ENCODE results near the gene IGF1R. TPM values are rescaled to one million over a fixed set of nuclear protein-coding genes. Genes with fewer than 3 reads are reported as not detected.

The IGF1R gene
- total and polyA plus RNA-seq, 2 donors (not counting 3 experiments of a cell fraction or from before 2014, with no cell fraction given), result 16.1 to 59.1 TPM

DNA sequence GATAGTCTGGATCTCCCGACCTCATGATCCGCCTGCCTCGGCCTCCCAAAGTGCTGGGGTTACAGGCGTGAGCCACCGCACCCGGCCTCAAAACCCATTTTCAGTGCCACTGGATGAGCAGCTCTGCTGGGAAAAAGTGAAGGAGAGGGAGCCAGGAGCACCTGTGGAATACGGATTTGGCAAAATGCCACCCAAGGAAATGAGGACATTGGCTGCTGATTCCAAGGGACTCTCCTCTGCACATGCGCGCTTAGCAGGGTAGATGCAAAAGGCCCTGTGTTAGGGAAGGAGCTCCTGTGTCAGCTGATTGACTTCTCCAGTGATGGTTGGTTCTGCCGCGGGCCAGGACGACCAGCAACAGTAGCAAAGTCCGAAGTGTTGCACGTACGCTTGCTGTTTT lies 43.4 kb upstream of the IGF1R start:
- CTCF ChIA-PET, result no interaction called here
- H4K20me1 ChIP-seq (replicated peaks; ENCODE audit: control insufficient read depth, extremely low read depth, insufficient read depth, low read length), result no peaks in the 10 kb centered on the region
- no TSS peak for BruUV-seq (replicated peaks)
- H3K9me1 ChIP-seq (replicated peaks; ENCODE audit: control insufficient read depth, extremely low read depth, insufficient read depth, low read length), result no peaks in the 10 kb centered on the region
- H2AFZ ChIP-seq (ENCODE audit: low read depth, low read length), result no peak overlapping the region
- H3K27ac ChIP-seq (ENCODE audit: insufficient read depth, low read depth, low read length), result no peak overlapping the region
- FAIRE-seq, result no peak
- no peaks in the 10 kb centered on the region for H3K36me3 ChIP-seq (ENCODE audit: control insufficient read depth in 2 of 2, extremely low read depth in 1 of 2, insufficient read depth in 2 of 2, low read length in 2 of 2)
- no peak overlapping the region for H3K9ac ChIP-seq (replicated peaks; ENCODE audit: extremely low read depth, insufficient read depth, low read length)
- no peak for DNase-seq (ENCODE audit: low read depth, low spot score)
- H3K4me3 ChIP-seq (replicated peaks in 1 of 3; ENCODE audit: insufficient read depth in 1 of 3, low read depth in 1 of 3, low read length in 3 of 3), result no peak overlapping the region
- no peak for TF ChIP-seq POLR2A (IDR thresholded peaks at IDR 0.05; ENCODE audit: low read depth, low read length)
- TF ChIP-seq JUN (IDR thresholded peaks at IDR 0.05; ENCODE audit: borderline replicate concordance, insufficient read depth, insufficient read length, low read depth), result no peak
- no peak for TF ChIP-seq FOS (IDR thresholded peaks at IDR 0.05; ENCODE audit: borderline replicate concordance, insufficient read depth, low read length)
- TF ChIP-seq GATA2 (IDR thresholded peaks at IDR 0.05; ENCODE audit: insufficient read depth, insufficient read length, low read depth, low read length), result no peak
- no peak for TF ChIP-seq MYC (IDR thresholded peaks at IDR 0.05; ENCODE audit: low read depth, low read length)
- TF ChIP-seq, protein P1, sequence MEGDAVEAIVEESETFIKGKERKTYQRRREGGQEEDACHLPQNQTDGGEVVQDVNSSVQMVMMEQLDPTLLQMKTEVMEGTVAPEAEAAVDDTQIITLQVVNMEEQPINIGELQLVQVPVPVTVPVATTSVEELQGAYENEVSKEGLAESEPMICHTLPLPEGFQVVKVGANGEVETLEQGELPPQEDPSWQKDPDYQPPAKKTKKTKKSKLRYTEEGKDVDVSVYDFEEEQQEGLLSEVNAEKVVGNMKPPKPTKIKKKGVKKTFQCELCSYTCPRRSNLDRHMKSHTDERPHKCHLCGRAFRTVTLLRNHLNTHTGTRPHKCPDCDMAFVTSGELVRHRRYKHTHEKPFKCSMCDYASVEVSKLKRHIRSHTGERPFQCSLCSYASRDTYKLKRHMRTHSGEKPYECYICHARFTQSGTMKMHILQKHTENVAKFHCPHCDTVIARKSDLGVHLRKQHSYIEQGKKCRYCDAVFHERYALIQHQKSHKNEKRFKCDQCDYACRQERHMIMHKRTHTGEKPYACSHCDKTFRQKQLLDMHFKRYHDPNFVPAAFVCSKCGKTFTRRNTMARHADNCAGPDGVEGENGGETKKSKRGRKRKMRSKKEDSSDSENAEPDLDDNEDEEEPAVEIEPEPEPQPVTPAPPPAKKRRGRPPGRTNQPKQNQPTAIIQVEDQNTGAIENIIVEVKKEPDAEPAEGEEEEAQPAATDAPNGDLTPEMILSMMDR (IDR thresholded peaks at IDR 0.05; ENCODE audit: extremely low read depth in 1 of 2, insufficient read depth in 1 of 2, low read depth in 1 of 2, low read length in 2 of 2), result no peak
- no peaks in the 10 kb centered on the region for H3K27me3 ChIP-seq (ENCODE audit: control insufficient read depth in 2 of 2, insufficient read depth in 2 of 2, low read length in 2 of 2)
- intact Hi-C loops (cut with micrococcal nuclease), result no loop called here
- no peak overlapping the region for H3K4me2 ChIP-seq (ENCODE audit: insufficient read depth, low read length)
- no peaks in the 10 kb centered on the region for H3K79me2 ChIP-seq (ENCODE audit: control insufficient read depth, insufficient read depth, low read length)
- H3K9me3 ChIP-seq (replicated peaks; ENCODE audit: control insufficient read depth, insufficient read depth, low read length), result no peaks in the 10 kb centered on the region
- dilution Hi-C loops (cut with MboI; ENCODE audit: extremely low pct_ligation_motif_present, low sequenced_read_pairs), result no loop called here
- POLR2A ChIA-PET, result no interaction called here
- no peaks in the 10 kb centered on the region for H3K4me1 ChIP-seq (ENCODE audit: control insufficient read depth, extremely low read depth, insufficient read depth, low read length)
